ENCODE data around the gene CIDEB. TPM values are rescaled to one million over a fixed set of nuclear protein-coding genes. Genes with fewer than 3 reads are reported as not detected.

The CIDEB gene
- total and polyA plus RNA-seq, 2 of the 8 experiments (the other 6 are each of a cell fraction or from before 2014, with no cell fraction given), result 0.11 TPM; not detected in 1

- no peak for TF ChIP-seq ASH2L (IDR thresholded peaks at IDR 0.05; ENCODE audit: low read length)
Observed at GRCh38 chr14:24277606-24278321, 30.0 kb downstream of the CIDEB start (continued).
